Fibroblast of the aortic adventitia (primary cell): Measurements from ENCODE around the gene GLRX3. TPM values are rescaled to one million over a fixed set of nuclear protein-coding genes. Genes with fewer than 3 reads are reported as not detected.

Experiments
- DNase-seq: peaks from one replicate; pipeline ENCODE4 v3.0.0-alpha.2; 2010; ENCODE audit warnings: low read depth
- H3K4me3 ChIP-seq: 2 replicates; pipeline ENCODE4 v1.5.1; 2011; ENCODE audit warnings: low read depth, mild to moderate bottlenecking, control low read depth, low read length, moderate library complexity
- total RNA-seq: library from RNA; depleted of rRNA; stranded (reverse); fragments of >200 nt; gene quantifications from 2 replicates; pipeline ENCODE4 v1.2.3, GENCODE V29; 2012; ENCODE audit warnings: low replicate concordance
- TF ChIP-seq, protein P1 (sequence below): IDR thresholded peaks from 2 replicates; pipeline ENCODE4 v1.5.1; 2011; ENCODE audit warnings: mild to moderate bottlenecking, low read length, control low read depth, inconsistent platforms; ENCODE audit not compliant: insufficient read depth

GLRX3 gene
- total RNA-seq, 1 donor: 124 TPM

DNA sequence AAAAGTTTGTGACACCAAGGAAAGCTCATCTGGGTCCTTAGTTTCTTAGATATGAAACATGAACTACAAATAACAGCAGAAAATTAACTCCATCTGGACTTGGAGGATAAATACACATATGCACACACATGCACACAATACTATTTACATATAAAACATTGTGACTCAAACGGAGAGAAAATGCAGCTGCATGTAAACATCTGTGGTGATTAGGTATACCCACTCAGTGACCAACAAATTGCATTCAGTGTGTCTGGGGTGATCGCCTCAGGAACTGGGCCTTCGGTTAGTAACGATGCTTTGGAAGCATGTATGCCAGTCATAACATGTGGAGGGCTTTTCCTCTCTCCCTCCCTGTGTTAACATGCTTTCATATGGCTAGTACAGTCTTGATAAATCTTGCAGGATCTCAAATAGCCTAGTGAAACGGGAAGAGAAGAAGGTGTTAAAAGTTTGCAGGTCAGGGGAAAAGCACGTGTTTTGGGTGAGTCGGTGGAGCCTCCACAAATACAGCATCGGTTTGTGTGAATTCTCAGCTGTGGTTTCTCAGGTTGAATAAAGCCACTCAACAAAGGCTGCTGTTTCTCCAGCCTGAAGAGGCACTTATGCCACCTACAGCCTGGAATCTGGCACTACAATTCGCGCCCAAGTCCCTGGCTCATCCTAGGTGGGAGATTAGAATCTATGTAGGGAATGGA, 8.7 kb upstream of the GLRX3 start:
- no peak overlapping the region for H3K4me3 ChIP-seq
- TF ChIP-seq, protein P1, sequence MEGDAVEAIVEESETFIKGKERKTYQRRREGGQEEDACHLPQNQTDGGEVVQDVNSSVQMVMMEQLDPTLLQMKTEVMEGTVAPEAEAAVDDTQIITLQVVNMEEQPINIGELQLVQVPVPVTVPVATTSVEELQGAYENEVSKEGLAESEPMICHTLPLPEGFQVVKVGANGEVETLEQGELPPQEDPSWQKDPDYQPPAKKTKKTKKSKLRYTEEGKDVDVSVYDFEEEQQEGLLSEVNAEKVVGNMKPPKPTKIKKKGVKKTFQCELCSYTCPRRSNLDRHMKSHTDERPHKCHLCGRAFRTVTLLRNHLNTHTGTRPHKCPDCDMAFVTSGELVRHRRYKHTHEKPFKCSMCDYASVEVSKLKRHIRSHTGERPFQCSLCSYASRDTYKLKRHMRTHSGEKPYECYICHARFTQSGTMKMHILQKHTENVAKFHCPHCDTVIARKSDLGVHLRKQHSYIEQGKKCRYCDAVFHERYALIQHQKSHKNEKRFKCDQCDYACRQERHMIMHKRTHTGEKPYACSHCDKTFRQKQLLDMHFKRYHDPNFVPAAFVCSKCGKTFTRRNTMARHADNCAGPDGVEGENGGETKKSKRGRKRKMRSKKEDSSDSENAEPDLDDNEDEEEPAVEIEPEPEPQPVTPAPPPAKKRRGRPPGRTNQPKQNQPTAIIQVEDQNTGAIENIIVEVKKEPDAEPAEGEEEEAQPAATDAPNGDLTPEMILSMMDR: peak; percentile 96
- peak; percentile 76 for DNase-seq

DNA sequence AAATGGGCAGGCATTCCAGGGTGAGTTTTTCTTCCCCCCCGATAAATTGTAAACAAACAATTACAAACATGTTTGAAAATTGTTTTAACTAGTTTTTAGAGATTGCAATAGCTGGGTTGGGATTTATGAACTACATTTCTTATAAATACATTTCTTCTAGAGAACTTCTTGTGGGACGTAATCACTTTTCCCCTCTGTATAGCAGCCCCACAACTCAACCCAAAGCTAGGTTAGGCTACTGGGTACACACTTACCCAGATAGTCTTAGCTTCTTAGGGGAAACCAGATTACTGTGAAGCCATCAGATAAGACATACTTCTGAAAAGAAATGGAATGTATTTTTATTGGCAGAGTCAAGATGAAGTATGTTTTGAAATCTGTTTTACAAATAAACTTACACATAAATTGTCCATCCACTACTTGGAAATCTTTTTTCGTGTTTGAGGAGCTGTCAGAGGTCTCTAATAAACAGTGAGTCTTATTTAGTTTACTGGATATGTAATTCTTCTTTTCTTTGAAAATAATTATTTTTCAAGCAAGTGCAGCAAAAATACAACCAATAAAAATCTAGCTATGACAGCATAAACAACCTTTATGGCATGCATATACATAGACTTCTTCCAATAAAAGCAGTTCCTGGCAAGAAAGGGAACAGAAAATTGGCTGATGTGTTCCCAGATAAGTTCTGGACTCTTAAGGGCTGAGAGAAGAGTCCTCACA, 8.0 kb upstream of the GLRX3 start:
- DNase-seq: peak; percentile 32
- TF ChIP-seq, protein P1: no peak

DNA sequence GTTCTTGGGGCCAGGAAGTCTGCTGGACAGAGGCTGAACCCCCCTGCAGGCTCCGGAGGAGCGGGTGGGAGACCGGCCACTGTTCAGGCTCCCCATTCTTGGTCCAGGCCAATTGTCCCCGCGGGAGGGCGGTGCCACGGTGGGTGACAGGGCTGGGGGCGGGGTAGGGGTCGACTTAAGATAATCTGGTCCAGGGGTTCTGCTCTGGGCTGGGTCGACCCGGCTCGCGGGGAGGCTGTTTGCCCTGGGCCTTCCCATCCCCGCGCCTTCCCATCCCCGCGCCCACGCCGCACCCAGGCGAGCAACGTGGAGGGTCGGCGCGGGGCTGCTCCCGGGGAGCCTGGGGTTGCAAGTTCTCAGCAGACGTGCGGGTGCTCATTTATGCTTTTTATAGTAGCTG, 7.3 kb upstream of the GLRX3 start:
- no peak for DNase-seq
- no peak overlapping the region for H3K4me3 ChIP-seq
- TF ChIP-seq, protein P1: no peak

More for the DNA sequence above, 8.0 kb upstream of the GLRX3 start:
- H3K4me3 ChIP-seq: no peak overlapping the region

DNA sequence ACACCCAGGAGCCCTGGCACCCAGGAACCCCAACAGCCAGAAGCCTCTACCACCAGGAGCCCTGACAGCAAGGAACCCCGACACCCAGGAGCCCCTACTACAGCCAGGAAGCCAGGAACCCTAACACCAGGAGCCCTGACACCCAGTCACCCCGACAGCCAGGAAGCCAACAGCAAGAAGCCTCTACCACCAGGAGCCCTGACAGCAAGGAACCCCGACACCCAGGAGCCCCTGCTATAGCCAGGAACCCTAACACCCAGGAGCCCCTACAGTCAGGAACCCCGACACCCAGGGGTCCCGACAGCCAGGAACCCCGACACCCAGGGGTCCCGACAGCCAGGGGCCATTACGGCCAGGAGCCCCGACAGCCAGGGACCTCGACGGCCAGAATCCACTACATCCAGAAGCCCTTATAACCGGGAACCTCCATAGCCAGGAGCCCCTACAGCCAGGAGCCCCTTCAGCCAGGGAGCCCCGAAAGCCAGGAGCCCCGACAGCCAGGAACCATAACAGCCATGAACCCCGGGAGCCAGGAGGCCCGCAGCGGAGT, 440 bp upstream of the GLRX3 start:
- no peak for DNase-seq
- peak overlapping the region; percentile 85 for H3K4me3 ChIP-seq
- TF ChIP-seq, protein P1: no peak

DNA sequence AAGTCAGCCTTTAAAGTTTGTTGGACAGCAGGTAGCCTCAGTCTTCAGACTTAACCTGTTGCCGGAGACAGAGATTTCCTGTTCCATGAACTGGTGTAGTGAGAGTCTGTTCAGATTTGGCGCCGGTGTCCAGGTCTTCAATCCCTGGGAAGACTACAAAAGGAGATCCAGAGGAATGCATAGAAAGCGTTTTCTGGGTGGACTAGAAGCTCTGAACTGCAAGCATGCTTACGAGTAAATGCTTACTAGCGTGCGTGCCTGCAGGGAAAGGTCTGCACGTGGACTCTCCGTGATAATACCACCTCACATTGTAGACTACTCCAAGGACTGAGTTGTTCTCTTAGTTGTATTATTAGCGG, 878 bp downstream of the GLRX3 start:
- TF ChIP-seq, protein P1: no peak

DNA sequence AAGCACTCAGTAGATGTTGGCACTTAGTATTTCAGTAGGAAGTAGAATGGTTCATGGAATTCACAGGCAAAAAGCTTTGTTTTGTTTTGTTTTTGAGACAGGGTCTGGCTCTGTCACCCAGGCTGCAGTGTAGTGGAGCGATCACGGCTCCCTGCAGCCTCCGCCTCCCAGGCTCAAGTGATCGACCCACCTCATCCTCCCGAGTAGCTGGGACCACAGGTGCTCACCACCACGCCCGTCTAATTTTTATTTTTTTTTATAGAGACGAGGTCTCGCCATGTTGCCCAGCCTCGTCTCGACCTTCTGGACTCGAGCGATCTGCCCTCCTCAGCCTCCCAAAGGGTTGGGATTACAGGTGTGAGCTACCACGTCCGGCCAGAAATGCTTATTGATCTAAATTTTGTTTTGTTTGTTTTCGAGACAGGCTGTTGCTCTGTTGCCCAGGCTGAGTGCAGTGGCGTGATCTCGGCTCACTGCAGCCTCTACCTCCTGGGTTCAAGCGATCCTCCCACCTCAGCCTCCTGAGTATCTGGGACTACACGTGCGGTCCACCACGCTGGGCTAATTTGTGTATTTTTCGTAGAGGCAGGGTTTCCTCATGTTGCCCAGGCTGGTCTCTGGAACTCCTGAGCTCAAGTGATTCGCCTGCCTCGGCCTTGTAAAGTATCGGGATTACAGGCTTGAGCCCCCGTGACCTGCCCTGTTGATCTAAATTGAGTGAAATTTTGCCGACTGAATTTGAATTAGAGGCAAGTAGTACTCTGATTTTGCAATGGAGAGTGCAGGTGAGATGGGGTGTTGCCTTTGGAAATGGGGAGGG, 1.7 kb downstream of the GLRX3 start:
- TF ChIP-seq, protein P1: no peak
- no peak for DNase-seq
- H3K4me3 ChIP-seq: peak overlapping the region; percentile 85

More for the DNA sequence above, 878 bp downstream of the GLRX3 start:
- peak; percentile 47 for DNase-seq
- peak overlapping the region; percentile 85 for H3K4me3 ChIP-seq
